HepG2 (cell line): ENCODE measurements around the gene DHRS4L2. TPM values are rescaled to one million over a fixed set of nuclear protein-coding genes. Genes with fewer than 3 reads are reported as not detected.

Experiments used
- ATAD3A ChIP-seq: sonication (generic); formaldehyde crosslinking; IDR thresholded peaks from 2 replicates; pipeline ENCODE4 v1.4.0; 2020; ENCODE audit warnings: missing genetic modification reagents
- ATF2 ChIP-seq: sonication (generic); formaldehyde crosslinking; IDR thresholded peaks from 2 replicates; pipeline ENCODE4 v1.4.0; 2020; ENCODE audit warnings: missing genetic modification reagents
- BATF2 ChIP-seq: sonication (generic); formaldehyde crosslinking; IDR thresholded peaks from 2 replicates; pipeline ENCODE4 v1.8.0; 2022; ENCODE audit warnings: mild to moderate bottlenecking, missing genetic modification reagents, moderate library complexity
- ELK4 ChIP-seq: sonication (generic); formaldehyde crosslinking; IDR thresholded peaks from 2 replicates; pipeline ENCODE4 v1.9.0; 2021; ENCODE audit warnings: missing genetic modification reagents, borderline replicate concordance
- HES4 ChIP-seq: sonication (generic); formaldehyde crosslinking; IDR thresholded peaks from 2 replicates; pipeline ENCODE4 v1.9.0; 2021; ENCODE audit warnings: mild to moderate bottlenecking, missing genetic modification reagents, borderline replicate concordance
- MATR3 ChIP-seq: sonication (generic); formaldehyde crosslinking; IDR thresholded peaks from 2 replicates; pipeline ENCODE4 v1.4.0; 2020; ENCODE audit warnings: missing genetic modification reagents
- MED8 ChIP-seq: sonication (generic); formaldehyde crosslinking; IDR thresholded peaks from 2 replicates; pipeline ENCODE4 v1.8.1; 2023; ENCODE audit warnings: mild to moderate bottlenecking, missing genetic modification reagents; ENCODE audit not compliant: insufficient replicate concordance
- NR2F1 ChIP-seq, 2 experiments: fragments of 450-650 bp in 1 of 2; formaldehyde crosslinking in 1 of 2; IDR thresholded peaks; 2 replicates each; pipeline versions ENCODE4 v1.5.0 to v1.6.1; 2016 to 2020; ENCODE audit warnings: mild to moderate bottlenecking in 1 of 2, missing compliant biosample characterization in 1 of 2, missing genetic modification reagents in 1 of 2, moderate library complexity in 1 of 2
- RBM22 ChIP-seq: fragments of 200-400 bp; formaldehyde crosslinking; optimal IDR thresholded peaks from 2 replicates; pipeline ENCODE3; 2017; ENCODE audit warnings: mild to moderate bottlenecking, low read length, moderate library complexity
- SMC3 ChIP-seq: IDR thresholded peaks from 2 replicates; pipeline ENCODE4 v1.6.1; 2011; ENCODE audit warnings: low read length, improper control_type of control experiment
- TERF1 ChIP-seq: sonication (generic); formaldehyde crosslinking; IDR thresholded peaks from 2 replicates; pipeline ENCODE4 v1.8.0; 2022; ENCODE audit warnings: mild to moderate bottlenecking, missing genetic modification reagents, moderate library complexity
- WIZ ChIP-seq: sonication (generic); formaldehyde crosslinking; IDR thresholded peaks from 2 replicates; pipeline ENCODE4 v1.5.1; 2020; ENCODE audit warnings: mild to moderate bottlenecking, missing genetic modification reagents
- ZIK1 ChIP-seq: sonication (generic); formaldehyde crosslinking; IDR thresholded peaks from 2 replicates; pipeline ENCODE4 v1.5.0; 2020; ENCODE audit warnings: mild to moderate bottlenecking, low read depth, missing genetic modification reagents, borderline replicate concordance
- ZNF12 ChIP-seq: sonication (generic); formaldehyde crosslinking; IDR thresholded peaks from 2 replicates; pipeline ENCODE4 v1.5.0; 2020; ENCODE audit warnings: missing genetic modification reagents
- ZNF276 ChIP-seq: sonication (generic); formaldehyde crosslinking; IDR thresholded peaks from 2 replicates; pipeline ENCODE4 v1.4.0; 2020; ENCODE audit warnings: mild to moderate bottlenecking, low read depth, missing genetic modification reagents
- ZNF441 ChIP-seq: sonication (generic); formaldehyde crosslinking; IDR thresholded peaks from 2 replicates; pipeline ENCODE4 v1.7.0; 2021; ENCODE audit warnings: missing genetic modification reagents, borderline replicate concordance
- ZNF83 ChIP-seq: sonication (generic); formaldehyde crosslinking; IDR thresholded peaks from 2 replicates; pipeline ENCODE4 v1.4.0; 2020; ENCODE audit warnings: missing genetic modification reagents, mild to moderate bottlenecking, borderline replicate concordance
- polyA plus RNA-seq, 8 experiments: library from polyadenylated mRNA; depleted of rRNA in 3 of 8; stranded (reverse) in 7 of 8; unstranded in 1 of 8; fragments of >200 nt; fragmentation: Illumina TruSeq in 4 of 8; extraction: Trizol in 4 of 8; gene quantifications; 2 replicates each; pipeline versions ENCODE4 v1.2.1 to v1.2.3, GENCODE V29; 2011 to 2016; ENCODE audit warnings: low read depth in 4 of 8, missing spikeins in 1 of 8, mixed read lengths in 1 of 8; ENCODE audit not compliant: insufficient read depth in 1 of 8
- total RNA-seq, 5 experiments: library from RNA; depleted of rRNA; stranded (reverse); fragments of >200 nt; fragmentation: Illumina TruSeq; extraction: Trizol; gene quantifications; 2 replicates each; pipeline ENCODE4 v1.2.3, GENCODE V29; 2016; ENCODE audit warnings: low read depth in 1 of 5

DHRS4L2 gene
- total and polyA plus RNA-seq, 2 of the 13 experiments (the other 11 are each of a cell fraction or from before 2014, with no cell fraction given): 24.7 to 38.2 TPM

GRCh38 chr14:24036169-24036962, 47.6 kb downstream of the DHRS4L2 start (continued):
- TF ChIP-seq MED8 (CRISPR knock-in tag) (no peak), ATAD3A (CRISPR knock-in tag) (no peak), HES4 (CRISPR knock-in tag) (peak; percentile 94; the same call in 1 of the 2 replicates), ELK4 (CRISPR knock-in tag) (no peak), ZNF12 (no peak), ZIK1 (CRISPR knock-in tag) (no peak), RBM22 (peak; percentile 69), ZNF276 (peak; percentile 21; the same call in 1 of the 2 replicates), TERF1 (CRISPR knock-in tag) (0 out of 2 replicates have a peak, but pooled peaks have one; percentile 12), ZNF441 (CRISPR knock-in tag) (no peak), ZNF83 (CRISPR knock-in tag) (peak; percentile 83; the same call in 1 of the 2 replicates), SMC3 (peak; percentile 80), WIZ (CRISPR knock-in tag) (peak; percentile 17; the same call in 1 of the 2 replicates), ATF2 (CRISPR knock-in tag) (peak; percentile 65; the same call in 1 of the 2 replicates), MATR3 (CRISPR knock-in tag) (no peak), BATF2 (no peak), NR2F1 (CRISPR knock-in tag; IDR thresholded peaks at IDR 0.05) (no peak)
